Measurements from ENCODE around the gene MGMT.

The MGMT gene

DNA sequence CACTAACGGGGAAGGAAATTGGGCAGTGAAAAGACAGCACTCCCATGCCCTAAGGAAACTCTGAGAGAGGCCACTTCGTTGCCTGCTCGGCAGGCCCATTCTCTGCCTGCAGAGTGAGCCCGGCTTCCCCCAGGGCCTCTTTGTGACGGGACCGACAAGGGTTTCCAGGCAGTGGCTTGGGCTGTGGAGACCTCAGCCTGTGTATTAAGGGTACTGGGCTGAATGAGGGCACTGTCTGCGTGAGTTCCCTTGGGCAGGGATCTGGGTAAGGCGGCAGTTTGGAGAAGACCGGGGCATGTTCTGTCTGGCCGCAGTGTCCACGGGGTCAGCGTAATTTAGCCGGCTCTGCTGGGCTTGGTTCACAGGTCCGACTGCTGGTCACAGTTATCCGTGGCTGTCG lies 237.2 kb downstream of the MGMT start:
- no peak for DNase-seq (ENCODE audit: extremely low read depth in 1 of 2, low read depth in 1 of 2)

DNA sequence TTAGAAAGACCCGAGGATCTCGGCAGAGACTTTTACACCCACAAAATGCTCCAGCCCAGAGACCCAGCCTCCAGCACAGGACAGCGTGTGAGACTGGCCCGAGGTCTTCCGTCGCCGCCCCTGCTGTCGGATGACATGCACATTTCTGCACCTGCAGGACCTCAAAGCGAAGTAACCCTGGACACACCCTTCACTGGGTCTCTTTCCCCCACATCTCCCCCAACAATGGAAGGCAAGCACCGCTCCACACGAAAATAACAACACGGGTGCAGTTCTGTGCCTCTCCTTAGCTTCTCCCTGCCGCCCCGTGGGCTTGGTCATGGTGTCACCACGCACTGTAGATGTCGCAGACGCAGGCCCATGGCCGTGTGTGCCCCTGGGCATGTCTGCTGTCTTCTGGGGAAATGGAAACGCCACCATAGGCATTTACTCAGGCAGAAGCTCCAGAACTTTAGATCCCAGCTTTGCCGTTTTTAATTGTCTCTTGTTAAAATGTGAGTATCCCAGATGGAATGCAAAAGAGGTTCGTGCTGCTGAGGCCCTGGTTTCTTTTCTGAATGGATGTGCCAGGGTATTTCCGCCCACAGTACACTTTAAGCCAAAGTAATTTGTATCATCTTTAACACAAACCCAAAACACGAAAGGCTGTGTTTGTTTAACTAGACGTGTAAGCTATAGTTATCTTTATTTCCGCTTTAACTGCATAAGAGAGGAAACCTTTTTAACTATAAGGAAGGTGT lies 237.9 kb downstream of the MGMT start:
- DNase-seq (ENCODE audit: extremely low read depth in 1 of 2, low read depth in 1 of 2) = no peak

DNA sequence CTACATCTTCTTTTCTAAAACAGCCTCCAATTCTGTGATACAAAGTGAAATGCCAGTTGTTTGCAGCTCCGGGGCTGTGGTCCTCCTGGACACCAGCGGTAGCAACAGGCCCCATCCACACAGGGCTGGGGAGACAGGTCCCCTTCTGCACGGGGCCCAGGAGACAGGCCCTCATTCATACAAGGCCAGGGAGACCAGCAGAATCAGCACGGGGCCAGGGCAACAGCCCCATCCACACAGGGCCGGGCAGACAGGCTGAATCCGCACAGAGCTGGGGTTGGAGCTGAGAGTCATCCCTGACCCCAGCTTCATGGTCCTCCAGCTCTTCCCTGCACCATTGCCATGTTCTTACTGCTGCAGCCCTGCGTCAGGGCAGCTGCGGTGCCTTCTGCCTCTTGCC lies 238.6 kb downstream of the MGMT start:
- no peak for DNase-seq (ENCODE audit: extremely low read depth in 1 of 2, low read depth in 1 of 2)

DNA sequence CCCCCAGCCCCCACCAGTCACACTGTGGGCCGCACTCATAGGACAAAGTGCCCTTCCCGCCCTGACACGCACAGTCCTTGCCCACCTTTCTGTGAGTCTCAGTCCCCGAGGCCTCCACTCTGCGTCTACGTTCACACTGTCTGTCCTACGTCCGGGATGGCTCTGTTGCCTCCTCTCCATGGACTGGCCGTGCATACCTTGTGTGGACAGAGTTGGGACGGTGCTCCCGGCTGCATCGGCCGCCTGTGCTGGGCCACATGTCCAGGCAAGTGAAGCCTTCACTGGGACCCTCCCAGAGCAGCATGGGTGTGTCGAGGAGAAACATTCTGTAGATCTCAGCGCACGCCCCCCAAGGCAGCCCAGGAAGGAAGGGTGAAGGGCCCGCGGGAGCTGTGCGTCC lies 239.0 kb downstream of the MGMT start:
- DNase-seq (ENCODE audit: extremely low read depth in 1 of 2, low read depth in 1 of 2) = no peak

DNA sequence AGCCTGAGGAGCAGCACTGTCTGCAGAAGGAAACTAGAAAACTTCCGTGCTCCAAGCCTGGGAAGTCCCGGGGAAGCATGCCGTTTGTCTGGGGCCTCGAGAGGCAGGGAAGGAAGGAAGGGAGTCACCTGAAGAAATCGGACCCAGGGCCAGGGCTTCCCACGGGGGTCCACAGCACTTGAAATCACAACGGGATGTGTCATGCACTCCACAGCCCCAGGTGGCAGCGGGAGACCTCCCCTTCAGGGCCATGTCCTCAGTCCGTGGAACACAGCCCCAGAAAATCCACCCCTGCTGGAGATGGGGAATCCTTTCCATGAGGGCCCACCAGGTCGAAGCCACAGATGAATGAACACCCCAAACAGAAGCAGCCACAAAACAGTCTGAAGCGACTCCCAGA lies 239.5 kb downstream of the MGMT start:
- no peak for DNase-seq (ENCODE audit: extremely low read depth in 1 of 2, low read depth in 1 of 2)

DNA sequence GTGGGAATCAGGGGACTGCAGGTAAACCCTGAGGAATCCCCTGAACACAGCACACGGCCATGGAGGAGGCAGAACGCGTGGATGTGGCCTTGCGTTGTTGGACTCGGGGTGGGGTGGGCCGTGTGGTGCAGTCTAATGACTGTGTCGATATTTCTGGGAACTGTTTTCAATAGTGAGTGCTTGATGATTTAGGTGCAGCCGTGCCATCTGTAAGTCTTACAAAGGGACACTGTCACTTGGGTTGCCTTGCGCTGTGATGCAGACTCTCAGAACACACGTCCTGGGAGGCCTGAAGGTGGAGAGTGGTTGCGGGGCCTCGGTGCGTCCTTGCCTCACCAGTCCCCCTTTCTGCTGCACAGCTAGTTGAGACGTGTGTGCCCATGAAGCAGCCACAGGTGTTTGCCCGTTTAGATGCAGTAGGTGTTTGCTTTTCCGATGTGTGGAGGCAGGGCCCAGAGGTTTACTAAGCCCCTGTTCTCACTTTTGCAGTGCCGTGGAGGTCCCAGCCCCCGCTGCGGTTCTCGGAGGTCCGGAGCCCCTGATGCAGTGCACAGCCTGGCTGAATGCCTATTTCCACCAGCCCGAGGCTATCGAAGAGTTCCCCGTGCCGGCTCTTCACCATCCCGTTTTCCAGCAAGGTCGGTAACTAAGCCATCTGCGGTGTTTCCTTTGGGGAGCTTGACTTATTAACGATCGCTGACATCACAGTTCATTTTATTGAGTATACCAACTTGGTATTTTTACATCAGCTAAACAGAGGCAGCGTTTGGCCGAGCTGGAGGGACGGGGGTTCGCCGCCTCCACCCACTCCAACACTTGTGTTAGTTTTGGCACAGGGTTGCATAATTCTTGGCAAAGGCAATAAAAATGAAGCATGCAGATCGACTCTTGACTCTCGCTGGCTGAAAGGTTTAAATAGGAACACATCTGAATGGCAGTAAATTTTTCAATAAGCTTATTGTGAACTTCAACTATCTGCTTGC lies 240.7 kb downstream of the MGMT start:
- no peak for DNase-seq (ENCODE audit: extremely low read depth in 1 of 2, low read depth in 1 of 2)

DNA sequence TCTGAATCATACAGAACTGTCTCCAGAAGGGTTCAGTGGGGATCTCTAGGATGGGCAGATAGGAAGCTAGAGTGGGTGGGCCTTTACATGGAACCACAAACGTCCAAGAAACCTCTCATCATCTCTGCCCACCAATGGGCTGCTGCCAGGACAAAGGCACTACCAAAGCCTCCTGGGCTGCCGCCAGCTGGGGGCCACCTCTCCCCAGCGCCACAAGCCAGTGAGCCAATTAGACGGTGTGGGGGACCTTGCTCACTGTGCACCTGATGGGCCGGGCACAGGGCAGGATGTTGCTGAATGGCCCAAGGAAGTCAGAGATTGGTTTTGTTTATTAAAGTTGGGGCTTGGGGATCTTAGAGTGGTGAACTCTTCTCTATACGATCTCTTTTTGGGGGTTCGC lies 242.1 kb downstream of the MGMT start:
- DNase-seq (ENCODE audit: extremely low read depth in 1 of 2, low read depth in 1 of 2) = no peak

DNA sequence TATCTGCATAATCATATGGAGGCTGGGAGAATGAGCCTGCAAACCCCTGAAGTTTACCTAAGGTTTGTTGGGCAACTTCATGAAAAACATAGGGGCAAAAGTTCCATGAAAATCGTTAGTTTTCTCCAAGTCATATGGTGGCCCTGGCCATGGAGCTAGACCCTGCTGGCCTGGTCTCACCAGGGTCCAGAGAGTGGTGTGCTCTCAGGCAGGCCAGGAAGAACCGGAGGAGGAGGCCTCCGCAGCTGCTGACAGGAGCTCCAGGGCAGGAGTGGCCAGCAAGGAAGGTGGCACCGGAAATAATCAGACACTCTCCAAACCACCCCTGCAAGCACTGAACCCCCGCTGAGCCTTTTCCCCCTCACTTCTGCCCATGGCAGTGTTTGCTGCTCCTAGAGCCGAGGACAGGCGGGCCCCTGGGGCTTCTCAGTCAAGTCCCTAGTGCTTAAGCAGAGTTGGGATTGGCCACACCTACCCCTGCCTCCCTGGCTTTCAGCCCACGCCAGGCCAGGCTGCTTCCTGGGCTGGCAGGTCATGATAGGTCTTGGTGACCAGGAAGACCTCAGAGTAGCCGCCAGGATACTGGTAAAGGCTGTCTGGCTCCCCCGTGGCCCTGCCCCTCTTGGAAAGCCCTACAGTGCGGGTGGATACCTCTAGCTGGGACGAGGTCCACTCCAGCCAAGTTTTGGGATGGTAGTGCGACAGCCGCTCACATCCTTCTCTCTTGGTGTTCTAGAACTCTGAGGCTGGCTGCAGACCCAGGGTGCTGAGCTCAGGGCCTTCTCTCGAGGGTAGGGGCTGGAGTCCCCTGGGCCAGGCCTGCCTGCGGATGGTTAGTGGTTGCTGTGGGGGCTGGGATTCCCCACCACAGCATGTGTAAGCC lies 242.8 kb downstream of the MGMT start:
- DNase-seq (ENCODE audit: extremely low read depth in 1 of 2, low read depth in 1 of 2) = no peak

DNA sequence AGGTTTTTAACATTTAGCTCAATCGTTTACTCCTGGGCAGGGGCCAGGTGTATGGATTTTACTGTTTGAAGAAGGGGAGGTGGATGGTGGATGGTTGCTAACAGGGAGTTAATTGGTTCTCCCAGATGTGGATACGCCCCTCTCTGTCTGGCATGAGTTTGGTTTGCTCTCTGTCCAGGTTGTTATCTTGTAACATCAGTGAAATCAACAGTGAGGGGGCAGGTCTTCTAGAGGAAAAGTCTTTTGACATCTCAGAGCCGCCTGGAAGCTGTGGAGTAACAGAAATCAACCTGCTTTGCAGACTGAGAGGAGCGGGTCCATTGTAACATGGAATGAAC lies 243.4 kb downstream of the MGMT start:
- DNase-seq (ENCODE audit: extremely low read depth in 1 of 2, low read depth in 1 of 2) = no peak

DNA sequence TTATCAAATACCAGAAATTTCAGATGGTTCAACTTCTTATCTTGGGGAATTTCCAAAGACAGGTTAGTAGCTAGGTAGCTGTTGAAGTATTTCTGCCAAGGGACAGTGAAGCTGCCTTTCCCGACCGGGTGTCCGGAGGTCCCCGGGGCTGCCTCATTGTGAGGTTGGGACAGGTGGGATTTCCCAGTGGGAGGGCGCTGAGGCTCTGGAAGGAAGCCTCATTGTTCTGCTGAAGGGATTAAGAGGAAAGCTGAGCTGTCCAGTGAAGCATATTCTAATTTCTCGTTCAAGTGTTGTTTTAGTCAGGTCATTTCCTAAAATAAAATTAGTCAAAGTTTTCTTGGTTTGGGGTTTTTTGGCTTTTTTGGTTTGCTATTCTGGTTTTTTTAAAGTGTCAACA lies 244.2 kb downstream of the MGMT start:
- no peak for DNase-seq (ENCODE audit: extremely low read depth in 1 of 2, low read depth in 1 of 2)

DNA sequence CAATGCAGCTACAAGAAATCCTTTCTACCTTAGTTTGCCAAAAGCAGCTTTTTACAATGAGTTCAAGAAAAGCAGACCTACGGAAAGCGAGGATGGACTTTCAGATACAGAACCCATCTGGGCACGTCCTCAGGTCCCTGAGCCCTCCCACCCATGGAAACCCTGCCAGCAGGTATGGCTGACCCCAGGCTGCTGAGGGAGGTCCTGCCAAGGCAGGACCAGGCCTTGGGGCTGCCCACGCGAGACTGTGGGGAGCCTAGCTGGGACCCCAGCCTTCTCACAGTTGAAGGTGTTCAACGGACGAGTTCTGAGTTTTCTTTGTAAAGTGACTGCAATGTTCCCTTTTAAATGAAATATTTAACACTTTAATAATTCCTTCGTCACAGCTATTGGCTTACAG lies 245.0 kb downstream of the MGMT start:
- no peak for DNase-seq (ENCODE audit: extremely low read depth in 1 of 2, low read depth in 1 of 2)

DNA sequence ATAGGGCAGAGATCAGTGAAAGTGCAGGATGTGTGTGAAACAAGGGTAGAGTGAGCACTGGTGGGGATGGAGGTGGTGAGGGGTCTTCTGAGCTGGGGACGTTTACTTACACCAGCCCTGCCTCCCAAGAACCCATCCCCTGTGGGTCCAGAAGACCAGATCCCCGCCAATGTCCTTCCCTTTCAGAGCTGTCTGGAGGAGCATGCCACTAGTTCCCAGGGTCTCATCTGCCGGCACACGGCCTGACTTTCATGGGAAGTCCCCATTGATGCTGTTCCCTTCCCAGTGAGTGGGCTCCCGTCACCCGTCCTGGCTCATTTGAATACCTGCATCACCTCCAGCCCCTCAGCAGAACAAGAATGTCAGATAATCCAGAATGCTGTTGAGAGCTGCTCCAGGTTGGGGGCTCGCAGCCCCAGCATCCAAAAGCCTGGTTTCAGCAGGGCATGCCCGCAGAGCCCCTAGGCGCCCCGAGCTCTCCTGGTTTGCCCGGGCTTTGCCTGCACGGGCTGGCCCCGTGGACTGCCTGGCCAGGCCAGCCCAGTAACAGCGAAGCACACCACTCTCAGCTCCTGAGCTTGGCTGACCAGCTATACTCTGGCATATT lies 246.7 kb downstream of the MGMT start:
- DNase-seq (ENCODE audit: extremely low read depth in 1 of 2, low read depth in 1 of 2) = no peak

DNA sequence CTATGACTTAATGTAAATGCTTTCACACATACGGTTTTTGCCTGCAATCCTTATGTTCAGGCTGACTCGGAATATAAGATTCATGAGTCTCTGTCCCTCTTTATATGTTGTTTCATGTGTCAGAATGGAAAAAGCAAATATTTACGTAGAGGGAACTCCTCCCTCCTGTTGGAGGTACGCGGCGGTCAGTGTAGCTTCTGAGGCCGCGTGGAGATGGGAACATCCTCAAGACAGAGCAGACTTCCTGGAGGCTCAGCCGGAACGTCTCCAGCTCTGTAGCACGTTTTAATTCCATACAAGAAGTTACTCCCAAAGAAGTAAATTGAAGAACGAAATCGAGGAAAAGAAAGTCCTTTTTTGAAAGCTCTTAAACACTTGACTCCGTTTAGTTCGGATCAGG lies 248.8 kb downstream of the MGMT start:
- DNase-seq (ENCODE audit: extremely low read depth in 1 of 2, low read depth in 1 of 2) = no peak

DNA sequence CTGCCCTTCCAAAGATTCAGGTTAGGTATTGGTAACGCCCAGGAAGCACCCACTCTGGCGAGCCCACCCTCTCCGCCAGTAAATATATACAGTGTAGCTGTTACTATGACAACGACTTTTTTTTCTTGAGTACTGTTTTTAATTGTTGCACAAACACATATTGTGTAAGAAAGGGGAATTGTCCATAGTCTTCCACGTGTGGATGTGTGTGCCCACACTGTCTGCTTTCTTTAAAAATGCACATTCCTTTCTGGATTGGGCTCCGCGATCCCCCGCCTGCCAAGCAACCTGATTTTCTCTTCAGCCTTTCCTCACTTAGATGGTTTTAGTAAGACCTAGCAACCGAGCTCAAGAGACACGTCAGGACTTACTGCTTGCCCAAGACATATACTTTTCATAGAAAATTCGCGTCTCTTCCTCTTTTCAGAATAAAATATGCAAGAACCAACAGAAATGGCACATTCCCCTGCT lies 249.2 kb downstream of the MGMT start:
- no peak for DNase-seq (ENCODE audit: extremely low read depth in 1 of 2, low read depth in 1 of 2)

DNA sequence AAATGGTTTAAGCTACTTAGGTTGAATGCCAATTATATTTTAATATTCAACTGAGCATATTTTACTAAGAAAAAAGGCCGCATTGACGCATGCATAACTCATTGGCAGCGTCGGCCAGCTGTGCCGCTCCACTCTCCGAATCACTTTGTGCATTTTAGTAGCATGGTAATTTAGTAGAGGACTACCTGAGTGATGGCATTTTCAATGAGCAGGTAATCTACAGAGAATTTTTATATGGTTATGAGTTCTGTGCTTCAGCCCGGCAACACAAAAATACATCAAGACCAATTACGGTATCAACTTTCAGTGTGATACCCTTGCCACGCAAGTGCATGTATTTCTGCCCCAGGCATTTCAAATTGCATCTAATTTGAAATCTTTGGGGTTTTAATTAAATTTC lies 249.8 kb downstream of the MGMT start:
- no peak for DNase-seq (ENCODE audit: extremely low read depth in 1 of 2, low read depth in 1 of 2)

DNA sequence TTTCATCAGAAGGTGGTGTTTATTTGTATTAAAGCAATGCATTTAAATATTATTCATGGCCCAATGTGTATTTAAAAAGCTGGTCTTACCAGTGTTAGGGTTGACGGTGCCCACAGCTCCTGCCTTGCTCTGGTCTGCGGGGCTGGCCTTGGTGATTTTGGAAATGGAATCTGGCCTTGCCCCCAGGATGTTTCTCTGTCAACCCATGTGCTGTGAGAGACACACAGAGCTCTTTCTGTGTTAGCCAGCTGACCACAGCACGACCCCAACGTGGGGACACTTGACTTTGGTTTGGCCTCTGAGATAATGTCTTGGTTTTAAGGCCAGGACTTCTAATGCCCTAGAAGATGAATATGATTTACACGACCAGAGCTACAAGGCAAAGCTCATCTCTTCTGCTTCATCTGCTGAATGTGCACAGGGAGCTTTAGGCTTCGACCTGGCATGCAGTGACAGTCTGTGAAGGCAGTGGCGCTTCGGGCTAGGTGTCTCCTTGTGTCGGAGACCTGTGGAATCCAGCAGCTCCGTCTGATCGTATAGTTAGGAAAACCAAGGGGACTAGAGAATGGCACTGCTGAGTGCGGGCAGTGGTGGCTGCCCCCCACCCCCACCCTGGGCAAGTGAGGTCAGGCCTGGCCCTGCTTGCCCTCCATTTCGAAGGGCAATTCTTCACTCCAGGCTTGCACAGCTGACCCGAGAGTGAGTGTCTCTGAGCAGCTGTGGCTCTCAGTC lies 250.9 kb downstream of the MGMT start:
- no peak for DNase-seq (ENCODE audit: extremely low read depth in 1 of 2, low read depth in 1 of 2)

DNA sequence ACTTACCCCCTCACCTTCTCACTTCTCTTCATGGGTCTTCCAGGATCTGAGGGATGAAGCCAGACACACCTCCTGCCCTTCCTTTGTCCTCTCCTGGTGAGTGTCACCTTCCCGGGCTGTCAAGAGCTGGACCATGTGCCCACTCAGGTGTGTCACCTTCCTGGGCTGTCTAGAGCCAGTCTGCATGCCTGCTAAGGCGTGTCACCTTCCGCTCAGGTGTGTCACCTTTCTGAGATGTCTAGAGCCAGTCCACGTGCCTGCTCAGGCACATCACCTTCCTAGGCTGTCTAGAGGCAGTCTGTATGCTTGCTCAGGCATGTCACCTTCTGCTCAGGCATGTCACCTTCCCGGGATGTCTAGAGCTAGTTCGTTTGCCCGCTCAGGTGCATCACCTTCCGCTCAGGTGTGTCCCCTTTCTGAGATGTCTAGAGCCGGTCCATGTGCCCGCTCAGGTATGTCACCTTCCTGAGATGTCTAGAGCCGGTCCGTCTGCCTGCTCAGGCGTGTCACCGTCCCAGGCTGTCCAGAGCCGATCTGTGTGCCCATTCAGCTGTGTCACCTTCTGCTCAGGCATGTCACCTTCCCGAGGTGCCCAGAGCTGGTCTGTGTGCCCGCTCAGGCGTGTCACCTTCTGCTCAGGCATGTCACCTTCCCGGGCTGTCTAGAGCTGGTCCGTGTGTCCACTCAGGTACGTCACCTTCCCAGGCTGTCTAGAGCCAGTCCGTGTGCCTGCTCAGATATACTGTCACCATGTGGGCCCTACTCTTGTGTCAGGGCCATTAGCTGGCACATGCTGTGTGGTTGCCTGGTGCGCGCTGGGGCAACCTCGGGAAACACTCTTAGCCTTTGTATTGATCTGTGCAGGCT lies 251.7 kb downstream of the MGMT start:
- DNase-seq (ENCODE audit: extremely low read depth in 1 of 2, low read depth in 1 of 2) = no peak

DNA sequence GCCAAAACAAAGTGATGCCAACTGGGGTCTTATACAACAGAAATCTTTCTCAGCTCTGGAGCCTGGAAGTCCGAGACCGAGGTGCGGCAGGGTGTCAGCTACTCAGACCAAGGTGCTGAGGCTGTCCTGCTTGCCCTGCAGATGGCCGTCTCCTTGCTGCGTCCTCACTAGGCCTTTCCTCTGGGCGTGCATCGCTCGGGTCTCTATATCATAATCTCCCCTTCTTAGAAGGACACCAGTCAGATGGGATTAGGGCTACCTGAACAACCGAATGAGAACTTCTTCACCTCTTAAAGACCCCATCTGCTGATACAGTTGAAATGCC lies 252.3 kb downstream of the MGMT start:
- DNase-seq (ENCODE audit: extremely low read depth in 1 of 2, low read depth in 1 of 2) = no peak

DNA sequence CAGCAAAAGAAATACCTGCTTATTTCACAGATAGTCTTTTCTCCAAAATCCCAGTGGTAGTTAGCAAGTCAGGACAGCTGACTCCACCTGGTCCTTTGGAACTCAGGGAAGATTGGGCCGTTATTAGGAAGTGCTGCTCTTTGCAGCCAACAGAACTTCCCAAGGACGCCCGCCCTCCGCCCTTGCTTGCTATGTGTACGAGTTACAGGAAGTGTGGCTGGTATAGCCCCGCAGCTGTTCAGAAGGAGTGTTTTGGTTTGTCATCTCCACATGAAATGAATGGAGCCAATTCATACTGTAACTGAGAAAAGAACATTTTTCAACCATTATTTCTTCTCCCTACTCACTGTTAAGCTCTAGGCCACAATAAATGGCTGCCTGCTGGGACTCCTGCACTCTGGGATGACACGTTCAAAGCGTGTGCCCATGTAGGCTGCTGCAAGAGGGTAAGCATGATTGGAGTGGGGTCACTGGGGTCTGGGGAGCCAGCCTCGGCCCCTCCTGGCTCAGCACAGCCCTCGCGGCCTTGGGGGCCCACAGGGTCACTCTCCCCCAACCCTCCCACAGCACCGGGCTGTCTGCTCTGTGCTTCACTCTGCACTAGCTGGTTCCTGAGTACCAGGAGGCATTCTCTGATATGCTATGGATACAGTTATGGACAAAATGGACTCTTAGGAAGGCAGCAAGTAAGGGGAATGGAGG lies 253.0 kb downstream of the MGMT start:
- DNase-seq (ENCODE audit: extremely low read depth in 1 of 2, low read depth in 1 of 2) = no peak

All from activated CD8-positive, alpha-beta memory T cell treated with anti-CD3 and anti-CD28 coated beads for 1 hour (primary cell).